ENCODE measurements around the gene SYCE1L.
A peak's percentile ranks its signal among the peaks of the same experiment; 100 is the strongest.

DNA sequence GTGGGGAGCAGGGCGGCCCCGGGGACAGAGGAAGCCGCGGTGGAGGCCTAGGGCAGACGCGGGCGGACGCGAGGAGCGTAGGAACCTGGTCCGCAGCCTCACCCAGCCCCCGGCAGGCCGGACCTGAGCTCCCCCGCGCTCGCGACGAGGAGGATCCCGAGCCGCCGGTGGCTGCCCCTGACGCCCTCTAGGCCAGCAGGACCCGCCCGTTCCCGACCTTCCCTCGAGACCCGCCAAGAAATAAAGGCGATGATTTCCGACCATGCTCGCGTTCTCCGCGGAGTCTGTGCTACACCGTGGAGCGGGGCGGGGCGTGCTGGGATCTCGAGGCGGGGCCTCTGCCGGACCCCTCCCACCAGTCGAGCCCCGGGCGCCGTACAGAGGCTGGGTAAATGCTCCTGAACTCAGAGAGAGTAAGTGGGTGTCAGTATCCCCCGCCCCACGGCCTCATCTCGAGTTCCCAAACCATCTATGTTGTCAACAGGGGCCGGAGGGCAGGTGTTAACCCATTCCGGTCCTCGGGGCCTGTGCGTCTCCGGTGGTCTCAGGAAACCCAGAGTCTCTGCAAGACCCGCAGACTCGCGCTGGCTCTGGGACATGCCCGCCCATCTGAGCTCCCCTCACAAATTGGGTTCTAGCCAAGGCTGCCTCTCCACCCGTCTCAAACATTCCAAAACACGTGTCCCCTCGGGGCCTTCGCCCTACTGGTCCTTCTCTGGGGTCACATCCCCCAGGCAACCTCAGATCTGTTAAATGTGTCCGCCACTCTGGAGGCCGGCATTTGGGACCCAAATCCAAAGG, 13.7 kb downstream of the SYCE1L start:
- TF ChIP-seq, protein P1, sequence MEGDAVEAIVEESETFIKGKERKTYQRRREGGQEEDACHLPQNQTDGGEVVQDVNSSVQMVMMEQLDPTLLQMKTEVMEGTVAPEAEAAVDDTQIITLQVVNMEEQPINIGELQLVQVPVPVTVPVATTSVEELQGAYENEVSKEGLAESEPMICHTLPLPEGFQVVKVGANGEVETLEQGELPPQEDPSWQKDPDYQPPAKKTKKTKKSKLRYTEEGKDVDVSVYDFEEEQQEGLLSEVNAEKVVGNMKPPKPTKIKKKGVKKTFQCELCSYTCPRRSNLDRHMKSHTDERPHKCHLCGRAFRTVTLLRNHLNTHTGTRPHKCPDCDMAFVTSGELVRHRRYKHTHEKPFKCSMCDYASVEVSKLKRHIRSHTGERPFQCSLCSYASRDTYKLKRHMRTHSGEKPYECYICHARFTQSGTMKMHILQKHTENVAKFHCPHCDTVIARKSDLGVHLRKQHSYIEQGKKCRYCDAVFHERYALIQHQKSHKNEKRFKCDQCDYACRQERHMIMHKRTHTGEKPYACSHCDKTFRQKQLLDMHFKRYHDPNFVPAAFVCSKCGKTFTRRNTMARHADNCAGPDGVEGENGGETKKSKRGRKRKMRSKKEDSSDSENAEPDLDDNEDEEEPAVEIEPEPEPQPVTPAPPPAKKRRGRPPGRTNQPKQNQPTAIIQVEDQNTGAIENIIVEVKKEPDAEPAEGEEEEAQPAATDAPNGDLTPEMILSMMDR (IDR thresholded peaks at IDR 0.05), result no peak
- TF ChIP-seq POLR2A (IDR thresholded peaks at IDR 0.05) (peak; percentile 54), POLR2AphosphoS5 (IDR thresholded peaks at IDR 0.05) (peak; percentile 6 to 56 (median 15))
